GM19239 (cell line): ENCODE data around the gene CD69.
A peak's percentile ranks its signal among the peaks of the same experiment; 100 is the strongest.

Source experiments
- DNase-seq: peaks from one replicate; pipeline ENCODE4 v3.0.0; 2011; ENCODE audit warnings: low spot score; ENCODE audit not compliant: insufficient read length
- FAIRE-seq: peaks from 2 replicates; lab custom pipeline; 2011; peaks lifted over from hg19 to GRCh38; lab: Jason Lieb, UNC

CD69 gene

GRCh38 chr12:9760699-9761418 is at the start of gene CD69:
Gene CD69, minus strand, starts transcription at chr12:9760901. Its CDS starts 81 bp downstream, at chr12:9760820.
- peak; percentile 99 for FAIRE-seq

GRCh38 chr12:9809866-9810265 is 49.2 kb upstream of the CD69 start:
- DNase-seq = no peak
- FAIRE-seq = peak; percentile 47

More at GRCh38 chr12:9760699-9761418, at the start of gene CD69:
- DNase-seq = no peak

- FAIRE-seq = no peak
- DNase-seq = no peak
Observed at GRCh38 chr12:9809338-9809737, 48.6 kb upstream of the CD69 start.

- FAIRE-seq = no peak
Observed at GRCh38 chr12:9808504-9808903, 47.8 kb upstream of the CD69 start.

GRCh38 chr12:9806714-9807113 is 46.0 kb upstream of the CD69 start:
- FAIRE-seq (no peak), DNase-seq (no peak)

More at GRCh38 chr12:9808504-9808903, 47.8 kb upstream of the CD69 start:
- no peak for DNase-seq

GRCh38 chr12:9805883-9806282 is 45.2 kb upstream of the CD69 start:
- FAIRE-seq (no peak), DNase-seq (no peak)

- FAIRE-seq (peak; percentile 44), DNase-seq (no peak)
Observed at GRCh38 chr12:9799961-9800360, 39.3 kb upstream of the CD69 start.

GRCh38 chr12:9797722-9798619 is 37.3 kb upstream of the CD69 start:
- FAIRE-seq (peak; percentile 100), DNase-seq (peak; percentile 25)

GRCh38 chr12:9796971-9797370 is 36.3 kb upstream of the CD69 start:
- FAIRE-seq (no peak), DNase-seq (no peak)

- no peak for FAIRE-seq
- no peak for DNase-seq
Observed at GRCh38 chr12:9796346-9796745, 35.6 kb upstream of the CD69 start.

GRCh38 chr12:9795945-9796344 is 35.2 kb upstream of the CD69 start:
- FAIRE-seq (no peak), DNase-seq (no peak)

GRCh38 chr12:9794484-9795093 is 33.9 kb upstream of the CD69 start:
- FAIRE-seq (peak; percentile 88), DNase-seq (no peak)

GRCh38 chr12:9793779-9794395 is 33.2 kb upstream of the CD69 start:
- no peak for DNase-seq
- FAIRE-seq = no peak

- FAIRE-seq (peak; percentile 63), DNase-seq (no peak)
Observed at GRCh38 chr12:9792961-9793617, 32.4 kb upstream of the CD69 start.

- FAIRE-seq = no peak
- no peak for DNase-seq
Observed at GRCh38 chr12:9792185-9792900, 31.6 kb upstream of the CD69 start.

- DNase-seq (no peak), FAIRE-seq (peak; percentile 21)
Observed at GRCh38 chr12:9786726-9787717, 26.3 kb upstream of the CD69 start.

GRCh38 chr12:9784816-9785215 is 24.1 kb upstream of the CD69 start:
- no peak for DNase-seq
- FAIRE-seq = peak; percentile 8

GRCh38 chr12:9784326-9784725 is 23.6 kb upstream of the CD69 start:
- no peak for FAIRE-seq

More at GRCh38 chr12:9784326-9784725, 23.6 kb upstream of the CD69 start:
- DNase-seq = no peak
